GM21367 (cell line): ENCODE measurements around the gene DNAJC25.

ENCODE experiments used
- ATAC-seq: cut with Tn5 transposase; IDR thresholded peaks from one replicate; pipeline ENCODE4 v1.9.1; 2021; ENCODE audit not compliant: unreplicated experiment

DNAJC25 gene

GRCh38 chr9:111627260-111627963, 3.7 kb upstream of the DNAJC25 start:
- no peak for ATAC-seq

- no peak for ATAC-seq
Measured at GRCh38 chr9:111628411-111628810, 2.7 kb upstream of the DNAJC25 start.

- no peak for ATAC-seq
Measured at GRCh38 chr9:111630182-111630963, 761 bp upstream of the DNAJC25 start.

DNA sequence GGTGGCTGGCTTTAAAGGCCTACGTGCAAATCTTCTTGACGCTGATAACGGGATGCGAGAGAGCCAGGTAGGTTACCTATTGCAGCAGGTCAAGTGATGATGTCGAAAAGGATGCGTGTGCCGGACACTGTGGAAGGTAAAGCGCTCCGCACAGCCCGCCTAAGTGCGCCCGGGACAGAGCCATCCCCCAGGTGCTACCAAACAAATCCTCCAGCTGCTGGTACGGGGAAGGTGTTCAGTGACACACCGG, 245 bp upstream of the DNAJC25 start:
- ATAC-seq = no peak

DNA sequence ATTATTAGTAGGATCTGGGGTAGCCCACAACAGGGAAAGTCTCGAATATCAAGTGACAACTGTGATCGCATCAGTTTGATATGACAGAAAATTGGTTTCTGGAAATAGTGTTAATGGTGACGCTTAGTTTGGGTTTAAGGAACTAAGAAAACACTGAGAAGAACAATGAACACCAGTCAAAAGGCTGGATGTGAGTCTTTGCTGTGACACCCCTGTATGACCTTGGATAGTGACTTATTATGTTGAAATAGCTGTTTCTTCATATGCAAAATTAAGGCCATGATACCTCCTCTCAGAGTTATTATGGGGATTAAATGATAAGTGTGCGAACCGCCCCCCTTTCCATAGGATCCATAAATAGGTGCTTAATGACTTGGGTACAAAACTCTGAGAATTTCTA, 926 bp downstream of the DNAJC25 start:
- no peak for ATAC-seq

DNA sequence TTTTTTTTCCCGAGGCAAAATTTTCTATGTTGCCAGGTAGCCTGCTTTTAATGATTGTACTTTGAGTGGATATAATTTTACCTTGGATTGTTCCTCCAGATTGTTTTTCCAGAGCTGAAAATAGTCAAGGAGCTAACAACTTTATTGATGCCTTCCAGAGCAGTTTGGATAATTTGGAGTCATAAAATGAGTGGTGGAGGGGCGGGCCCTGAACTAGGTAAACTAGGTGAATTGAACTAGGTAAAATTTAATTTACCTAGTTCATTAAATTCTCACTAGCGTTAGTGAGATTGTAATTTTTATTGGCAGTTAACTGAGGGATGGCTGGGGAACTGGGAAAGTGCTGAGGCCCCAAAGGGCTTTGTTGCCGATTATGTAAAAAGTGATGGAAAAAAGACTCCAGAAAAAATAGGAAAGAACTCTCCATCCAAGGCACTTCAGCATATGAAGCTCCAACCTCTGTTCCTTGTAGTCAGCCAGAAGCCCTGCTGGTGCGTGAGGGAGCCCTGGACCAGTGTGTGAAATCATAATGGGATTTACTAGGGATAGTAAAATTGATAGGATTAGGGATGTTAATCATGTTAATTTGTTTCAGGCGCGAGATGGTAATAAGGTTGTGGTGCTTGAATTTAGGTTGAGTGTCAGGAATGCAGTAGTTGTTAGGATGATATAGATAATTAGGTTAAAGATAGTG, 1.7 kb downstream of the DNAJC25 start:
- no peak for ATAC-seq

DNA sequence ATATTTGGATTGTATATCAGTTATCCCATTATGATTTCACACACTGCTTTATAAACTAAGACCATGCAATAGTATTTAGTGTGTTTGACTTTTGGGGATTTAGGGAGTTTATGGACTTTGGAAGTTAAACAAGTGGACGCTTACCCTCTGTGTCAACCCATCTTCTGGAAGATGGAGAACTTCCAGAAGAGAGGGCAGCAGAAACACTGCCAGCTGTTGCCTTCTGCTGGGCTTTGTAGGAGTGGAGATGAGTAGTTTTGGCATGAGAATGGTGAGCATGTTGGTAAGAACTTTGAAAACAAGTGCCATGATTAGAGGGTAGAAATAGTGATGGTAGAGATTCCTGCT, 2.2 kb downstream of the DNAJC25 start:
- no peak for ATAC-seq

DNA sequence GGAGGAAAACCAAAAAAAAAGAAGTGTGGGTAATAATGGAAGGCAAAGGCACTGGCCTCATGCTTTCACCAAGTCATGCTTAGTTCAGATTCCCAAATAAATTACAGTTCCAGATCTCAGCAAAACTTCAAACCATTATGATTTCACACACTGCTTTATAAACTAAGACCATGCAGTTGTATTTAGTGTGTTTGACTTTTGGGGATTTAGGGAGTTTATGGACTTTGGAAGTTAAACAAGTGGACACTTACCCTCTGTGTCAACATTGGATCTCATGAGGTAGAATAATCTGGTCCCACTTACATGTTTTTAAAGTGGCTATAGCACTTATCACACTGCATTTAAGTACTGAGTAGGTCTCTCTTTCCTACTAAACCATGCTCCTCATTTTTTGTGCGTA, 3.7 kb downstream of the DNAJC25 start:
- no peak for ATAC-seq

DNA sequence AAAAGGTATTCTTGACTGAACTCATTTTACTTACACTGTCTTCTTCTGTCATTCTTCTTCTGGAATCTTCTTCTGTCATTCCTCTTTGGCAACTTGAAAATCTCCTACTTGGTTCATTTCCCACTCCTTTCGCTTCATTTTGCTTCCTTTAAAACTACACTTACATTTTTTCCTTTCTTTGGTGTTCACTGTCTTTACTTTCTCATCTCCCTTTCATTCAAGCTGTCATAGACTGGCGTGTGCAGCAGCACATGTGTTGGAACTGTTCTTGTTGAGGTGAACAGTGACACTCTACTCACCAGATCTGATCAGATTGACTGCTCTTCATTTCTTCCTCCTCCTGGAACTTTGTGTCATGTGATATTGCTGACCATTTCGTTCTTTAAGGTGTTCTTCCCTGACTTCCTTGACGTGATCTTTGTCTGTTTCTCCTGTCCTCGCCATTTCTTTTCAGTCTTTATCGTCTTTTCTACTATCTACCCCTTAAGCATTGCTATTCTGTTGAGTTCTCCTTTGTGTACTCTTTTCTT, 6.4 kb downstream of the DNAJC25 start:
- no peak for ATAC-seq

GRCh38 chr9:111644195-111644772, 13.2 kb downstream of the DNAJC25 start:
- ATAC-seq = no peak

DNA sequence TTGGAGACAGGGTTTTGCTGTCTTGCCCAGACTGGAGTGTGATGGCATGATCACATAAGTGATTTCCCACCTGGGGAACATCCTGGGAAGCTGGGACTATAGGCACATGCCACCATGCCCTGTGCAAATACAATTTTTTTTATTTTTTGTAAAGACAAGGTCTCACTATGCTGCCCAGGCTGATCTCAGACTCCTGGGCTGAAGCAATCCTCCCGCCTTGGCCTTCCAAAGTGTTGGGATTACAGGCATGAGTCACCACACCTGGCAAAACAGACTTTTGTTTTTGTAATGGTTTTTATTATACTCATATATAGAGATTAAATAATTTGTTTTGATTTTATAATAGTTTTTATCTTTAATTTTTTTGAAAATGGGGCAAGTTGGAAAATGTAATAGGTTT, 14.7 kb downstream of the DNAJC25 start:
- ATAC-seq = no peak

DNA sequence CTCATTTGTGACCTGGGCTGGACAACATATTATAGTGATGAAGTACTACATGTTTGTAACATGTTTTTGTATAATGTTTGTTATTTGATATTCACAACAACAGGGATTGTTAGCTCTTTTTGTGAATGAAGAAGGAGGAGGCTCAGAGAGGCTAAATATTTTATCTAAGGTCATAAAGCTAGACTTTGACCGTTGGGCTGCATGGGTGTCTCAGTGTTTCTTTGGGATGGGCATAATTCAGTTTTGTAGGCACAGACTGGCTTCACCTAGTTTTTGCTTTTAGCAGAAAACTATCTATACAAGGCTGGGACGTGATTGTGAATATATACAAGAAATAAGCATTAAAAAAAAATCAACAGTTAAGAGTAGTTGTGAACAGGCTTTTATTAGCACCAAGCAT, 15.3 kb downstream of the DNAJC25 start:
- ATAC-seq = no peak

DNA sequence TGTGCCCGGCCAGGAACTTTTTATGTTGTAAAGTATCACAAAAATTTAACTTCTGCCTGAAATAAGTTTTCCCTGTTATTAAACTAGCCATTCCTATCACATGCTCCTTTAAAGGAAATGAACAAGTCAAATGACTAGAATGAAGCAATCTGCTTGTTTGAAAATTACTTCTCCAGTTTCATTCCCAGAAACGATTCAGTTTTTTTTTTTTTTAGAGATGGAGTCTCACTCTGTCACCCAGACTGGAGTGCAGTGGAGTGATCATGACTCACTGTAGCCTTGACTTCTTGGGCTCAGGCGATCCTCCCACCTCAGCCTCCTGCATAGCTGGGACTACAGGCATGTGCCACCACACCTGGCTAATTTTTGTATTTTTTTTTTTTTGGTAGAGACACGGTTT, 16.9 kb downstream of the DNAJC25 start:
- no peak for ATAC-seq

- no peak for ATAC-seq
Measured at GRCh38 chr9:111649016-111649415, 17.9 kb downstream of the DNAJC25 start.

GRCh38 chr9:111657051-111657450, 25.9 kb downstream of the DNAJC25 start:
- no peak for ATAC-seq

DNA sequence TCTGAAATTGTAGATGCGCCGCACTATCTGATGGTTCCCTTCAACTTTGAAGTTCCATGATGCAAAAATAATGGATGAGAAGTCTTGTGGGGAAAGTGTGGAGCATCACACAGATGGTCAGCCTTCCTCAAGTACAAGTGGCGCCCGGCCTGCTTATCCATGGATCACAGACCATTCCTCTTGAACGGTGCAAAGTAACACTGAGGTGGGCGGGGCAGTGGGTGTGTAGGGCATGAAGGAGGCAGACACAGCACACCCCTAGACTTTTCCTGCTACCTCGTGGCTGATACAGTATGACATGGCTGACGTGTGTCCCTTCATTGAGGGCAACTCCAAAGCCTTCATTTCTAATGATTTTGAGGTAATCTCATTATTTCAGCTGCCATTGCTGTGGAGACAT, 27.8 kb downstream of the DNAJC25 start:
- no peak for ATAC-seq

- ATAC-seq = no peak
Measured at GRCh38 chr9:111659691-111660090, 28.6 kb downstream of the DNAJC25 start.

DNA sequence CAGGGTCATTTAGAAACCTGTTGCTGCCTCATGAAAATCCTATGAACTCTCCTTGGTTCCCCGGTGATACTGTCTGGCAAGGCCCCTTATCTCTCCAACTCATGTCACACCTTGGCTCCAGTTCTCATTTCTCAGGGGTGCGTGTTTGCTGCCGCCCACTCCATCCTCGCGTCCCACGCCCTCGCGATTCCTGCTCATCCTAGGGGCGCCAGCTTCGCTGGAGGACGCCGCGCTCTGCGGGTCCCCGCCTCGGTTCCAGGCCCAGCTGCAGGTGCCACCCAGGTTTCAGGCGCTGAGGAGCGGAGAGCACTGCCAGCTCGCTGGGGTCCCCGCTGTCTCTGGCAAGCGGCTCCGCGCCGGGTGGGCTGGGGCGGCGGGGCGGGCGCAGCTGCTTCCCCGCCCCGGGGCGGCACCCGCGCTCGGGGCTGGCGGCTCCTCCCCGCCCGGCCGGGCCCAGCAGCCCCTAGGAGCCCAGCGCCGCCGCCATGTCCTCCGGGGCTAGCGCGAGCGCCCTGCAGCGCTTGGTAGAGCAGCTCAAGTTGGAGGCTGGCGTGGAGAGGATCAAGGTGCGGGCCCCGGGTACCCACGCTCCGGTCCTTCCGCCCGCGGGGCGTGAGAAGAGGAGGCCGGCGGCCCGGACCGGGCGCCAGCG, 30.1 kb downstream of the DNAJC25 start, which contains the start of gene GNG10:
Gene GNG10, plus strand, starts transcription at position 456 of the 652 bp plus-strand sequence. Its CDS starts 30 bp downstream, at position 486.
- peak; percentile 69 for ATAC-seq

DNA sequence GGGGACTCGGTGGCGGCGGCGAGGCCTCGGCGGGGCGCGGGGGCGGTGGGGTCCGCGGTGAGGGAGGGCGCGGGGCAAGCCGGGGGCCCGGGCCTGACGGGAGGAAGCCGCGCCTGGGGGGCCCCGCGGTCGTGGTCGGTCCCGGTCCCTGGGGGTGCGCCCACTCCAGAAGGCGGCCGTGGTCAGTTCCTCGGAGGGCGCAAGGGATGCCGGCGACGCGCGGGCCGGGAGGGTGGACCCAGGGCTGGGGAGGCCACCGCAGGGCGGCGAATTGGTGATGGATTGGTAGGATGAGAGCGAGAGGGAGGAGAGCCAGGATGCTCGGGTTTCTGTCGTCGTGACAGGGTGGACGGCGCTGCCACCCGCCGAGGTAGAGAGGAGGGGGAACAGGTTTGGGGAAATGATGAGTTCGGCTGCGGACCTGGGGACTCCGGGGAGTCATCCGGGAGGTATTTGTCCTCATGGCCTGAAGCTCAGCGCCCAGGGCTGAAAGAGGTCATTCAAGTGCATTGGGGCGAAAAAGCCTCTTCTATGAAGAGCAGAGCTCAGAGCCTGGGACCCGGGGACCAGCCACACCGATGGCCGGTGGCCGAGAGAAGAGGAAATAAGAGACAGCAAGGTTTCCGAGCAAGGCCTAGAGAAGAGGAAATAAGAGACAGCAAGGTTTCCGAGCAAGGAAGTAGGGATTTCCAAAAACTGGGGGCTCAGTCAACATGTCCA, 30.8 kb downstream of the DNAJC25 start:
- peak; percentile 16 for ATAC-seq

DNA sequence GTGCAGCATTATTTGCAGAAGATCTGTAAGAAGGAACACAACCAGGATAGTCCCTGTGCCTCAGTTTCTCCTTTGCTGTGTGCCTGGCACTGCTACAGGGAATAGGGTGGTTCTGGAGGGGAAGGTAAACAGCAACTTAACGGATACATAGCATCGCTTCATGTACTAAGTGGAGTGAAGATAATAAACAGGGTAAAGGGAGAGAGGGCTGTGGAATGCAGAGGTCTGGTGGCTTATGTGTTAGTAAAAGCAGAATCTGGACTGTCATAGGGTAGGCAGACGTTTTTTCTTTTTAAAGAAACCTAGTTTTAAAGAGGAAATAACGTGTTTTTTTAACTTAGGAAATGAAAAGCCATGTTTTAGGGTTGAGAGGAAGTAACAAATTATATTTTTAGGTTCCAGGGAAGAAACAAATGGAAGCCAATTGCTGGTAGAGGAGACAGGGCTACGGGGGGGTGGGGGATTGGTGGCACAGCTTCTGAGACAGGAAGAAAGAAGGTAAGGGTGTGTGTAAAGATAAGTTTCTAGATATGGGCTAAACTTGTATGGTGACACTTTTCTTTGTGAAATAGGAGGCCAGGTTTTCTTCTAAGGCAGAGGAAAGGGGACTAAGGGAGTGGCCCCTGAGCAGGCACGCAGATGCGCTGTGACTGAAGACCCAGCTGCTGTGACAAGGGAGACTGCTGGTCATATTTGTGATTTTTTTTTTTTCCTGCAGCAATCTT, 31.6 kb downstream of the DNAJC25 start:
- ATAC-seq = no peak
